SK-N-SH (cell line): ENCODE data around the gene PAIP1. TPM values are rescaled to one million over a fixed set of nuclear protein-coding genes. Genes with fewer than 3 reads are reported as not detected.

ENCODE experiments used
- CTCF ChIA-PET: fragments of 300-600, 350-600 bp; formaldehyde crosslinking; extraction: SDS; loops from one replicate; lab custom pipeline; 2021; lab: Yijun Ruan, JAX
- POLR2A ChIA-PET: fragments of 350-600 bp; sonication (Branson Sonifier 250); formaldehyde crosslinking; extraction: SDS; loops from one replicate; lab custom pipeline; 2020; ENCODE audit warnings: antibody characterized with exemption, inconsistent platforms; lab: Yijun Ruan, JAX
- DNase-seq: peaks from one replicate; pipeline ENCODE4 v3.0.0; 2012
- H2AFZ ChIP-seq: fragments of 200-600 bp; sonication (generic); 2 replicates; pipeline ENCODE4 v1.8.1; 2016; ENCODE audit warnings: antibody characterized with exemption, mild to moderate bottlenecking, low read depth
- H3F3A ChIP-seq: fragments of 200-600 bp; sonication (generic); replicated peaks from 2 replicates; pipeline ENCODE3; 2016; ENCODE audit warnings: antibody characterized with exemption, mild to moderate bottlenecking; ENCODE audit not compliant: insufficient read depth
- H3K27ac ChIP-seq, 2 experiments: fragments of 200-500 bp in 1 of 2; fragments of 200-600 bp in 1 of 2; sonication (Bioruptor generic) in 1 of 2; sonication (generic), shearing (Covaris generic) in 1 of 2; 2 replicates each; pipeline versions ENCODE4 v1.5.1 to v1.6.1; 2014 to 2016; ENCODE audit warnings: low read depth in 2 of 2, inconsistent platforms in 1 of 2, low read length in 1 of 2, mild to moderate bottlenecking in 1 of 2, mixed read lengths in 1 of 2
- H3K27me3 ChIP-seq: fragments of 200-600 bp; sonication (generic), shearing (Covaris generic); 2 replicates; pipeline ENCODE4 v1.6.1; 2016; ENCODE audit warnings: mixed run types; ENCODE audit not compliant: insufficient read depth
- H3K36me3 ChIP-seq, 2 experiments: fragments of 200-500 bp in 1 of 2; fragments of 200-600 bp in 1 of 2; sonication (Bioruptor generic) in 1 of 2; sonication (generic) in 1 of 2; replicated peaks in 1 of 2; 2 replicates each; pipeline versions ENCODE3 to v1.5.1; 2014 to 2016; ENCODE audit warnings: low read length in 1 of 2, mild to moderate bottlenecking in 1 of 2; ENCODE audit not compliant: insufficient read depth in 2 of 2, control insufficient read depth in 1 of 2
- H3K4me1 ChIP-seq, 2 experiments: fragments of 200-500 bp in 1 of 2; fragments of 200-600 bp in 1 of 2; sonication (Bioruptor generic) in 1 of 2; sonication (generic), shearing (Covaris generic) in 1 of 2; 2 replicates each; pipeline versions ENCODE4 v1.5.1 to v1.6.1; 2014 to 2016; ENCODE audit warnings: low read depth in 1 of 2, low read length in 1 of 2, mixed run types in 1 of 2; ENCODE audit not compliant: insufficient read depth in 2 of 2, control insufficient read depth in 1 of 2
- H3K4me2 ChIP-seq: fragments of 200-600 bp; sonication (generic), shearing (Covaris generic); 2 replicates; pipeline ENCODE4 v1.6.1; 2017; ENCODE audit warnings: mixed run types
- H3K4me3 ChIP-seq, 2 experiments: fragments of 200-500 bp in 1 of 2; fragments of 200-600 bp in 1 of 2; sonication (Bioruptor generic) in 1 of 2; sonication (generic), shearing (Covaris generic) in 1 of 2; 2 replicates each; pipeline versions ENCODE4 v1.5.1 to v1.8.1; 2014 to 2016; ENCODE audit warnings: low read depth in 2 of 2, inconsistent platforms in 1 of 2, low read length in 1 of 2, mild to moderate bottlenecking in 1 of 2, mixed read lengths in 1 of 2, moderate library complexity in 1 of 2
- H3K79me2 ChIP-seq: fragments of 200-600 bp; sonication (generic); 2 replicates; pipeline ENCODE4 v1.8.1; 2017; ENCODE audit warnings: mild to moderate bottlenecking; ENCODE audit not compliant: insufficient read depth
- H3K9ac ChIP-seq: fragments of 200-600 bp; sonication (generic); 2 replicates; pipeline ENCODE4 v1.6.1; 2017; ENCODE audit warnings: mixed run types
- H3K9me2 ChIP-seq: fragments of 200-600 bp; sonication (generic); 2 replicates; pipeline ENCODE4 v1.6.1; 2017; ENCODE audit warnings: mixed run types
- H3K9me3 ChIP-seq: fragments of 200-600 bp; sonication (generic); 2 replicates; pipeline ENCODE4 v1.6.1; 2017; ENCODE audit warnings: mixed run types, mild to moderate bottlenecking, moderate library complexity
- H4K20me1 ChIP-seq: fragments of 200-600 bp; sonication (generic); 2 replicates; pipeline ENCODE4 v1.6.1; 2017; ENCODE audit warnings: mild to moderate bottlenecking, mixed run types; ENCODE audit not compliant: insufficient read depth
- CHD2 ChIP-seq: fragments of 150-350 bp; IDR thresholded peaks from 2 replicates; pipeline ENCODE4 v1.6.1; 2018; ENCODE audit warnings: low read length; ENCODE audit not compliant: partially characterized antibody
- EP300 ChIP-seq, 2 experiments: IDR thresholded peaks; 2 replicates each; pipeline versions ENCODE4 v1.4.0 to v1.6.1; 2012; ENCODE audit warnings: borderline replicate concordance in 1 of 2, low read depth in 1 of 2, low read length in 1 of 2
- EZH2phosphoT487 ChIP-seq: fragments of 200-600 bp; sonication (generic); IDR thresholded peaks from 2 replicates; pipeline ENCODE4 v1.6.1; 2017; ENCODE audit warnings: low read depth, mixed run types, mild to moderate bottlenecking, antibody characterized with exemption, moderate library complexity, borderline replicate concordance
- FOXJ3 ChIP-seq: sonication (generic); formaldehyde crosslinking; IDR thresholded peaks from 2 replicates; pipeline ENCODE4 v1.5.1; 2020; ENCODE audit warnings: mild to moderate bottlenecking, missing genetic modification reagents
- GABPA ChIP-seq: IDR thresholded peaks from 2 replicates; pipeline ENCODE4 v1.4.0; 2012; ENCODE audit warnings: low read depth, mild to moderate bottlenecking
- JUND ChIP-seq: IDR thresholded peaks from 2 replicates; pipeline ENCODE4 v1.4.0; 2012
- MEF2A ChIP-seq: IDR thresholded peaks from 2 replicates; pipeline ENCODE4 v1.4.0; 2012; ENCODE audit warnings: low read depth, borderline replicate concordance
- MXI1 ChIP-seq: IDR thresholded peaks from 2 replicates; pipeline ENCODE4 v1.6.1; 2012; ENCODE audit warnings: mild to moderate bottlenecking, low read depth, low read length, improper control_type of control experiment
- NRF1 ChIP-seq: IDR thresholded peaks from 2 replicates; pipeline ENCODE4 v1.6.1; 2012; ENCODE audit warnings: low read depth, mild to moderate bottlenecking, low read length
- POLR2AphosphoS5 ChIP-seq: IDR thresholded peaks from 2 replicates; pipeline ENCODE4 v1.6.1; 2012; ENCODE audit warnings: low read depth, low read length
- RAD21 ChIP-seq: IDR thresholded peaks from 2 replicates; pipeline ENCODE4 v1.6.1; 2012; ENCODE audit warnings: mild to moderate bottlenecking, low read length
- RCOR1 ChIP-seq: fragments of 150-350 bp; IDR thresholded peaks from 2 replicates; pipeline ENCODE4 v1.6.1; 2017; ENCODE audit warnings: antibody characterized with exemption, low read length
- RFX5 ChIP-seq: IDR thresholded peaks from 2 replicates; pipeline ENCODE4 v1.6.1; 2012; ENCODE audit warnings: mild to moderate bottlenecking, improper control_type of control experiment, low read length
- RXRA ChIP-seq: IDR thresholded peaks from 2 replicates; pipeline ENCODE4 v1.4.0; 2012; ENCODE audit warnings: low read depth, mild to moderate bottlenecking, borderline replicate concordance
- SMC3 ChIP-seq: IDR thresholded peaks from 2 replicates; pipeline ENCODE4 v1.6.1; 2012; ENCODE audit warnings: low read depth, low read length, improper control_type of control experiment
- TAF1 ChIP-seq: IDR thresholded peaks from 2 replicates; pipeline ENCODE4 v1.6.1; 2012; ENCODE audit warnings: low read depth, mild to moderate bottlenecking, low read length, moderate library complexity, borderline replicate concordance
- WGBS: methylation state at CpG from one replicate; pipeline ENCODE4 v1.1.6; 2017; ENCODE audit warnings: low lambda C conversion rate; 5-methylcytosine and 5-hydroxymethylcytosine counted together
- polyA plus RNA-seq, 3 experiments: library from polyadenylated mRNA; depleted of rRNA; stranded (reverse); fragments of >200 nt; gene quantifications; 2 replicates each; pipeline ENCODE4 v1.2.3, GENCODE V29; 2012
- TF ChIP-seq, protein P1 (sequence below): IDR thresholded peaks from 2 replicates; pipeline ENCODE4 v1.4.0; 2012; ENCODE audit warnings: low read depth, borderline replicate concordance
- TF ChIP-seq, protein P2 (sequence below): IDR thresholded peaks from 2 replicates; pipeline ENCODE4 v1.4.0; 2012; ENCODE audit warnings: low read depth
- TF ChIP-seq, protein P3 (sequence below): IDR thresholded peaks from 2 replicates; pipeline ENCODE4; 2012
- TF ChIP-seq, protein P4 (sequence below): IDR thresholded peaks from 2 replicates; pipeline ENCODE4 v1.6.1; 2012; ENCODE audit warnings: mild to moderate bottlenecking, low read depth, low read length, moderate library complexity
- TF ChIP-seq, protein P5 (sequence below): fragments of 200-600 bp; sonication (generic); IDR thresholded peaks from 2 replicates; pipeline ENCODE4 v1.6.1; 2017; ENCODE audit warnings: antibody characterized with exemption, mild to moderate bottlenecking, moderate library complexity
- TF ChIP-seq, protein P6 (sequence below): fragments of 150-350 bp; IDR thresholded peaks from 2 replicates; pipeline ENCODE4 v1.6.1; 2017; ENCODE audit warnings: antibody characterized with exemption, low read length, low read depth, borderline replicate concordance

PAIP1 gene
- polyA plus RNA-seq, 1 of the 3 experiments (the other 2 are of a cell fraction) = 70.0 TPM

DNA sequence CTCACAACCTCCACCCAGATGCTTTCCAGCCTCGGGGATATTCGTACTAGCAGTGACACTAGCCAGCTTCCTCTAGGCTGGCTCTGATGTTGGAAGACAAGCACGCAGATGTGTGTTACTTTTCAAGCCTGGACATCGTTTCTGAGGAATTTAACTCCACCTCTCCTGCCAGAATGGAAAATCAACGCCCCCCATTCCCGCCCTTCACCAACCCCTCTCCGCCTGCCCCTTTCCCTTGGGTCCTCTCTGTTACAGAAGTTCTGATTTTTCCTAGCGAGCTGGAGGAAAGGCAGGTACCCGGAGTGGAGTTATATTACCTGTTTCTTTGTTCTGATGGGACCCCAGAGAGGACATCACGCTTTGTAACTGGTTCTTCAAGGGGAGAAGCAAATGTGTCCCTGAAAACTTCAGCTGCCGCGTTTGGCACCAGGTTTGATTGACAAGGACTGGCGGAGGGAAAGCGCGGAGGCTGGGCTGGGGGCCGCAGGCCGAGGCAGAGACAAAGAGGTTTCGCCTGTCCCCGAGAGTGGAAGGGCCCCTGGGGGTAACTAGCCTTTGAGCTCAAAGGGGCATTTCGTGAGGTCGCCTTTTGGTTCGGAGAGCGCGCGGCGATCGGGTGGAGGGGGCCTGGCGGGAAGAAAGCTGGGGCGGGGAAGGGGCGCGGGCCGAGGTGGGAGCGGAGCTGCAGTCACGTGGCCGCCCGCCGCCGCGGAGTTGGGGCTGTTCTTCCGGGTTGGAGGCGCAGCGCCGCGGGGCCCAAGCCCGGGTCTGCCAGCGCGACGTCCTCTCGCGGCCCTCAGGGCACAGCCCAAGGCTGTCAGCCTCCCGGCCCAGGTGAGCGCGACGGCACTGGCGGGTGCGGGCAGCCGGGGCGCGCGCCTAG lies 45.8 kb upstream of the PAIP1 start, which contains the start of gene NNT:
TSS of gene NNT (plus strand) at position 720 of the 883 bp plus-strand sequence. CDS start 6,016 bp downstream, outside the sequence.
- Histone ChIP-seq H3K9me2 (no peaks in the 10 kb centered on the region), H2AFZ (peak within 1 kb of the TSS; percentile 99), H3K79me2 (peaks cover 50% of the 10 kb centered on the region), H3K27ac (peak within 1 kb of the TSS; percentile 71 to 95), H3F3A (peaks cover 4% of the 10 kb centered on the region), H3K4me3 (peak within 1 kb of the TSS; percentile 82 to 87), H3K9ac (peak within 1 kb of the TSS; percentile 93), H4K20me1 (no peaks in the 10 kb centered on the region), H3K4me2 (peak within 1 kb of the TSS; percentile 93), H3K4me1 (peaks cover 5 to 15% of the 10 kb centered on the region in 2 experiments; a peak in 2 of 4 replicates), H3K27me3 (no peaks in the 10 kb centered on the region), H3K9me3 (no peaks in the 10 kb centered on the region), H3K36me3 (no peaks in the 10 kb centered on the region)
- CTCF ChIA-PET = interaction anchor here (0.6 to 2.4 kb wide), 6 partner anchors 10 to 595 kb away, joined by 3 to 8 read pairs (median 5); partner anchors contain the start of gene PAIP1
- POLR2A ChIA-PET = interaction anchor here (0.7 to 3.2 kb wide), 6 partner anchors 29 to 119 kb away, joined by 3 to 30 read pairs (median 4); partner anchors contain the start of genes C5orf34 and TMEM267
- peak; percentile 84 for DNase-seq
- 2% methylated on average over 39 of the region's 60 CpGs for WGBS
- TF ChIP-seq EZH2phosphoT487 (no peak), FOXJ3 (CRISPR knock-in tag) (no peak), RCOR1 (peak; percentile 39; the same call in 1 of the 2 replicates), RFX5 (no peak), RAD21 (no peak; the same call in 1 of the 2 replicates), MEF2A (no peak), CHD2 (peak; percentile 54), TAF1 (peak; percentile 32; the same call in 1 of the 2 replicates), NRF1 (no peak), POLR2AphosphoS5 (peak; percentile 35; the same call in 1 of the 2 replicates), JUND (no peak), RXRA (no peak), EP300 (IDR thresholded peaks at IDR 0.05; ENCODE audit: borderline replicate concordance in 1 of 2, low read depth in 1 of 2, low read length in 1 of 2) (peak in 1 of 2 experiments; percentile 54; a peak in 1 of 4 replicates), SMC3 (no peak), GABPA (peak; percentile 63), MXI1 (peak; percentile 54; the same call in 1 of the 2 replicates)
- TF ChIP-seq, protein P1, sequence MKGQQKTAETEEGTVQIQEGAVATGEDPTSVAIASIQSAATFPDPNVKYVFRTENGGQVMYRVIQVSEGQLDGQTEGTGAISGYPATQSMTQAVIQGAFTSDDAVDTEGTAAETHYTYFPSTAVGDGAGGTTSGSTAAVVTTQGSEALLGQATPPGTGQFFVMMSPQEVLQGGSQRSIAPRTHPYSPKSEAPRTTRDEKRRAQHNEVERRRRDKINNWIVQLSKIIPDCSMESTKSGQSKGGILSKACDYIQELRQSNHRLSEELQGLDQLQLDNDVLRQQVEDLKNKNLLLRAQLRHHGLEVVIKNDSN = peak; percentile 90
- TF ChIP-seq, protein P2, sequence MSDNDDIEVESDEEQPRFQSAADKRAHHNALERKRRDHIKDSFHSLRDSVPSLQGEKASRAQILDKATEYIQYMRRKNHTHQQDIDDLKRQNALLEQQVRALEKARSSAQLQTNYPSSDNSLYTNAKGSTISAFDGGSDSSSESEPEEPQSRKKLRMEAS = peak; percentile 77; the same call in 1 of the 2 replicates
- TF ChIP-seq, protein P3, sequence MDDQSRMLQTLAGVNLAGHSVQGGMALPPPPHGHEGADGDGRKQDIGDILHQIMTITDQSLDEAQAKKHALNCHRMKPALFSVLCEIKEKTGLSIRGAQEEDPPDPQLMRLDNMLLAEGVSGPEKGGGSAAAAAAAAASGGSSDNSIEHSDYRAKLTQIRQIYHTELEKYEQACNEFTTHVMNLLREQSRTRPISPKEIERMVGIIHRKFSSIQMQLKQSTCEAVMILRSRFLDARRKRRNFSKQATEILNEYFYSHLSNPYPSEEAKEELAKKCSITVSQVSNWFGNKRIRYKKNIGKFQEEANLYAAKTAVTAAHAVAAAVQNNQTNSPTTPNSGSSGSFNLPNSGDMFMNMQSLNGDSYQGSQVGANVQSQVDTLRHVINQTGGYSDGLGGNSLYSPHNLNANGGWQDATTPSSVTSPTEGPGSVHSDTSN = peak; percentile 63
- TF ChIP-seq, protein P4, sequence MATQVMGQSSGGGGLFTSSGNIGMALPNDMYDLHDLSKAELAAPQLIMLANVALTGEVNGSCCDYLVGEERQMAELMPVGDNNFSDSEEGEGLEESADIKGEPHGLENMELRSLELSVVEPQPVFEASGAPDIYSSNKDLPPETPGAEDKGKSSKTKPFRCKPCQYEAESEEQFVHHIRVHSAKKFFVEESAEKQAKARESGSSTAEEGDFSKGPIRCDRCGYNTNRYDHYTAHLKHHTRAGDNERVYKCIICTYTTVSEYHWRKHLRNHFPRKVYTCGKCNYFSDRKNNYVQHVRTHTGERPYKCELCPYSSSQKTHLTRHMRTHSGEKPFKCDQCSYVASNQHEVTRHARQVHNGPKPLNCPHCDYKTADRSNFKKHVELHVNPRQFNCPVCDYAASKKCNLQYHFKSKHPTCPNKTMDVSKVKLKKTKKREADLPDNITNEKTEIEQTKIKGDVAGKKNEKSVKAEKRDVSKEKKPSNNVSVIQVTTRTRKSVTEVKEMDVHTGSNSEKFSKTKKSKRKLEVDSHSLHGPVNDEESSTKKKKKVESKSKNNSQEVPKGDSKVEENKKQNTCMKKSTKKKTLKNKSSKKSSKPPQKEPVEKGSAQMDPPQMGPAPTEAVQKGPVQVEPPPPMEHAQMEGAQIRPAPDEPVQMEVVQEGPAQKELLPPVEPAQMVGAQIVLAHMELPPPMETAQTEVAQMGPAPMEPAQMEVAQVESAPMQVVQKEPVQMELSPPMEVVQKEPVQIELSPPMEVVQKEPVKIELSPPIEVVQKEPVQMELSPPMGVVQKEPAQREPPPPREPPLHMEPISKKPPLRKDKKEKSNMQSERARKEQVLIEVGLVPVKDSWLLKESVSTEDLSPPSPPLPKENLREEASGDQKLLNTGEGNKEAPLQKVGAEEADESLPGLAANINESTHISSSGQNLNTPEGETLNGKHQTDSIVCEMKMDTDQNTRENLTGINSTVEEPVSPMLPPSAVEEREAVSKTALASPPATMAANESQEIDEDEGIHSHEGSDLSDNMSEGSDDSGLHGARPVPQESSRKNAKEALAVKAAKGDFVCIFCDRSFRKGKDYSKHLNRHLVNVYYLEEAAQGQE = no peak
- TF ChIP-seq, protein P5, sequence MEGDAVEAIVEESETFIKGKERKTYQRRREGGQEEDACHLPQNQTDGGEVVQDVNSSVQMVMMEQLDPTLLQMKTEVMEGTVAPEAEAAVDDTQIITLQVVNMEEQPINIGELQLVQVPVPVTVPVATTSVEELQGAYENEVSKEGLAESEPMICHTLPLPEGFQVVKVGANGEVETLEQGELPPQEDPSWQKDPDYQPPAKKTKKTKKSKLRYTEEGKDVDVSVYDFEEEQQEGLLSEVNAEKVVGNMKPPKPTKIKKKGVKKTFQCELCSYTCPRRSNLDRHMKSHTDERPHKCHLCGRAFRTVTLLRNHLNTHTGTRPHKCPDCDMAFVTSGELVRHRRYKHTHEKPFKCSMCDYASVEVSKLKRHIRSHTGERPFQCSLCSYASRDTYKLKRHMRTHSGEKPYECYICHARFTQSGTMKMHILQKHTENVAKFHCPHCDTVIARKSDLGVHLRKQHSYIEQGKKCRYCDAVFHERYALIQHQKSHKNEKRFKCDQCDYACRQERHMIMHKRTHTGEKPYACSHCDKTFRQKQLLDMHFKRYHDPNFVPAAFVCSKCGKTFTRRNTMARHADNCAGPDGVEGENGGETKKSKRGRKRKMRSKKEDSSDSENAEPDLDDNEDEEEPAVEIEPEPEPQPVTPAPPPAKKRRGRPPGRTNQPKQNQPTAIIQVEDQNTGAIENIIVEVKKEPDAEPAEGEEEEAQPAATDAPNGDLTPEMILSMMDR = no peak
- TF ChIP-seq, protein P6, sequence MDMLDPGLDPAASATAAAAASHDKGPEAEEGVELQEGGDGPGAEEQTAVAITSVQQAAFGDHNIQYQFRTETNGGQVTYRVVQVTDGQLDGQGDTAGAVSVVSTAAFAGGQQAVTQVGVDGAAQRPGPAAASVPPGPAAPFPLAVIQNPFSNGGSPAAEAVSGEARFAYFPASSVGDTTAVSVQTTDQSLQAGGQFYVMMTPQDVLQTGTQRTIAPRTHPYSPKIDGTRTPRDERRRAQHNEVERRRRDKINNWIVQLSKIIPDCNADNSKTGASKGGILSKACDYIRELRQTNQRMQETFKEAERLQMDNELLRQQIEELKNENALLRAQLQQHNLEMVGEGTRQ = no peak
